Measurements from ENCODE around the gene C17orf107.

DNA sequence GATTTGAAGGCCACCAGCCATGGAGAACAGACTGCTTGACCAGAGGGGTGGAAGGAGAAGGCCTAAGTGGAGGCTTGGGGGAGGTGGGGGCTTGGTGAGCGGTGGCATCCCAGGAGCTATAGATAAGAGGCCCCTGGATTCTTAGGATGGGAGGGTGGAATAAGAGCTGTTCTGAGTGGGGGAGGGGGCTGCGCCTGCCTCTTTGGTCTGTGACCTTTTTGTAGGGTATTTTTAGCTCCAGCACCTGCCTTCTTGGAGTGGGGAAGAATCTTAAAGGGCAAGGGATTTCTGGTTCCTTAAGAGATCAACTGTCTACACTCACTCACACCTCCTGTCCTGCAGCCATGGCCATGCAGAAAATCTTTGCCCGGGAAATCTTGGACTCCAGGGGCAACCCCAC, 52.1 kb downstream of the C17orf107 start:
- no peak for TF ChIP-seq POLR2A (IDR thresholded peaks at IDR 0.05)
- TF ChIP-seq, protein P1, sequence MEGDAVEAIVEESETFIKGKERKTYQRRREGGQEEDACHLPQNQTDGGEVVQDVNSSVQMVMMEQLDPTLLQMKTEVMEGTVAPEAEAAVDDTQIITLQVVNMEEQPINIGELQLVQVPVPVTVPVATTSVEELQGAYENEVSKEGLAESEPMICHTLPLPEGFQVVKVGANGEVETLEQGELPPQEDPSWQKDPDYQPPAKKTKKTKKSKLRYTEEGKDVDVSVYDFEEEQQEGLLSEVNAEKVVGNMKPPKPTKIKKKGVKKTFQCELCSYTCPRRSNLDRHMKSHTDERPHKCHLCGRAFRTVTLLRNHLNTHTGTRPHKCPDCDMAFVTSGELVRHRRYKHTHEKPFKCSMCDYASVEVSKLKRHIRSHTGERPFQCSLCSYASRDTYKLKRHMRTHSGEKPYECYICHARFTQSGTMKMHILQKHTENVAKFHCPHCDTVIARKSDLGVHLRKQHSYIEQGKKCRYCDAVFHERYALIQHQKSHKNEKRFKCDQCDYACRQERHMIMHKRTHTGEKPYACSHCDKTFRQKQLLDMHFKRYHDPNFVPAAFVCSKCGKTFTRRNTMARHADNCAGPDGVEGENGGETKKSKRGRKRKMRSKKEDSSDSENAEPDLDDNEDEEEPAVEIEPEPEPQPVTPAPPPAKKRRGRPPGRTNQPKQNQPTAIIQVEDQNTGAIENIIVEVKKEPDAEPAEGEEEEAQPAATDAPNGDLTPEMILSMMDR (IDR thresholded peaks at IDR 0.05): no peak

Measured in body of pancreas (tissue), 4 donors.